Smooth muscle cell (in vitro differentiated cells): ENCODE results near the gene KRT10. TPM values are rescaled to one million over a fixed set of nuclear protein-coding genes. Genes with fewer than 3 reads are reported as not detected.

ENCODE experiments used
- DNase-seq: peaks from one replicate; lab custom pipeline; 2025; ENCODE audit not compliant: unreplicated experiment; lab: John Stamatoyannopoulos, UW
- H2AFZ ChIP-seq: fragments of 200-600 bp; sonication (generic); 2 replicates; pipeline ENCODE4 v1.6.0; 2016; ENCODE audit warnings: antibody characterized with exemption, low read depth, mild to moderate bottlenecking
- H3F3A ChIP-seq: fragments of 200-600 bp; sonication (generic); 2 replicates; pipeline ENCODE4 v1.6.0; 2017; ENCODE audit warnings: antibody characterized with exemption, low read depth
- H3K27ac ChIP-seq: fragments of 200-600 bp; sonication (generic); 2 replicates; pipeline ENCODE4 v1.5.1; 2016; ENCODE audit warnings: low read depth, mild to moderate bottlenecking
- H3K27me3 ChIP-seq: fragments of 200-600 bp; sonication (generic); 2 replicates; pipeline ENCODE4 v1.6.1; 2016; ENCODE audit warnings: low read depth, mild to moderate bottlenecking
- H3K36me3 ChIP-seq: fragments of 200-600 bp; sonication (generic); 2 replicates; pipeline ENCODE4 v1.5.1; 2016; ENCODE audit warnings: low read depth
- H3K4me1 ChIP-seq: fragments of 200-600 bp; sonication (generic); 2 replicates; pipeline ENCODE4 v1.5.1; 2016; ENCODE audit warnings: low read depth
- H3K4me2 ChIP-seq: fragments of 200-600 bp; sonication (generic); 2 replicates; pipeline ENCODE4 v1.6.0; 2016; ENCODE audit warnings: mild to moderate bottlenecking
- H3K4me3 ChIP-seq: fragments of 200-600 bp; sonication (generic); 2 replicates; pipeline ENCODE4 v1.5.1; 2016; ENCODE audit warnings: mild to moderate bottlenecking
- H3K79me2 ChIP-seq: fragments of 200-600 bp; sonication (generic); 2 replicates; pipeline ENCODE4 v1.6.0; 2016; ENCODE audit warnings: low read depth, mild to moderate bottlenecking
- H3K9ac ChIP-seq: fragments of 200-600 bp; sonication (generic); 2 replicates; pipeline ENCODE4 v1.6.0; 2016; ENCODE audit warnings: low read depth
- H3K9me3 ChIP-seq: fragments of 200-600 bp; sonication (generic); replicated peaks from 2 replicates; pipeline ENCODE4 v1.5.1; 2016; ENCODE audit warnings: low read depth
- H4K20me1 ChIP-seq: fragments of 200-600 bp; sonication (generic); 2 replicates; pipeline ENCODE4 v1.6.0; 2016; ENCODE audit warnings: low read depth
- WGBS: methylation state at CpG from one replicate; pipeline ENCODE4 v1.1.7; 2016; ENCODE audit warnings: low lambda C conversion rate; 5-methylcytosine and 5-hydroxymethylcytosine counted together
- polyA plus RNA-seq: library from polyadenylated mRNA; unstranded; fragments of >200 nt; fragmentation: Nextera tagmentation; extraction: Ambion mirVana; gene quantifications from 2 replicates; pipeline ENCODE4 v1.2.1, GENCODE V29; 2016
- total RNA-seq: library from RNA; depleted of rRNA; stranded (reverse); fragments of >200 nt; gene quantifications from 2 replicates; pipeline ENCODE4 v1.2.3, GENCODE V29; 2014
- TF ChIP-seq, protein P1 (sequence below): fragments of 200-600 bp; sonication (generic); IDR thresholded peaks from 2 replicates; pipeline ENCODE4 v1.5.1; 2017; ENCODE audit warnings: borderline replicate concordance, mild to moderate bottlenecking, antibody characterized with exemption; ENCODE audit not compliant: insufficient read depth, poor library complexity, severe bottlenecking

KRT10 gene
- total and polyA plus RNA-seq, 2 experiments from 2014 or later: 48.0 to 189 TPM

DNA sequence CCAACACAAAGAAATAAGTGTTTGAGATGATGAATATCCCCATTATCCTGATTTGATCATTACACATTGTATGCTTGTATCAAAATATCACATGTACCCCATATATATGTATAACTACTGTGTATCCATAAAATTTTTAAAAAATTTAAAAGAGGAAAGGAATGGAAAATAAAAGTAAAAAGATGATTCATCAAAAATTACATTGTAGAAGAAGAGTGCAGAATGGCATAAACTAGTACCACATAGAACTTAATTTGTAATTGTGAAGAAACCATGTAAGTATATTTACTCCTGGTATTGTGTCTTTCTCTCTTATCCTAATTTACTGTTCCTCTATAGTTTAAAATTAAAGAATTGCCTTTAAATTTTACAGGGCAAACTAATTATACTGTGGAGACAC, 11.5 kb upstream of the KRT10 start:
- H3K9me3 ChIP-seq: no peaks in the 10 kb centered on the region
- peaks cover 7% of the 10 kb centered on the region for H3K27me3 ChIP-seq
- TF ChIP-seq, protein P1, sequence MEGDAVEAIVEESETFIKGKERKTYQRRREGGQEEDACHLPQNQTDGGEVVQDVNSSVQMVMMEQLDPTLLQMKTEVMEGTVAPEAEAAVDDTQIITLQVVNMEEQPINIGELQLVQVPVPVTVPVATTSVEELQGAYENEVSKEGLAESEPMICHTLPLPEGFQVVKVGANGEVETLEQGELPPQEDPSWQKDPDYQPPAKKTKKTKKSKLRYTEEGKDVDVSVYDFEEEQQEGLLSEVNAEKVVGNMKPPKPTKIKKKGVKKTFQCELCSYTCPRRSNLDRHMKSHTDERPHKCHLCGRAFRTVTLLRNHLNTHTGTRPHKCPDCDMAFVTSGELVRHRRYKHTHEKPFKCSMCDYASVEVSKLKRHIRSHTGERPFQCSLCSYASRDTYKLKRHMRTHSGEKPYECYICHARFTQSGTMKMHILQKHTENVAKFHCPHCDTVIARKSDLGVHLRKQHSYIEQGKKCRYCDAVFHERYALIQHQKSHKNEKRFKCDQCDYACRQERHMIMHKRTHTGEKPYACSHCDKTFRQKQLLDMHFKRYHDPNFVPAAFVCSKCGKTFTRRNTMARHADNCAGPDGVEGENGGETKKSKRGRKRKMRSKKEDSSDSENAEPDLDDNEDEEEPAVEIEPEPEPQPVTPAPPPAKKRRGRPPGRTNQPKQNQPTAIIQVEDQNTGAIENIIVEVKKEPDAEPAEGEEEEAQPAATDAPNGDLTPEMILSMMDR: no peak
- no peak overlapping the region for H3K9ac ChIP-seq
- H3K4me3 ChIP-seq: no peak overlapping the region
- H2AFZ ChIP-seq: no peak overlapping the region
- DNase-seq: no peak
- no peaks in the 10 kb centered on the region for H4K20me1 ChIP-seq
- no peak overlapping the region for H3K4me2 ChIP-seq
- no peaks in the 10 kb centered on the region for H3K79me2 ChIP-seq
- no peaks in the 10 kb centered on the region for H3K36me3 ChIP-seq
- no peaks in the 10 kb centered on the region for H3K4me1 ChIP-seq
- no peak overlapping the region for H3K27ac ChIP-seq
- H3F3A ChIP-seq: no peaks in the 10 kb centered on the region

DNA sequence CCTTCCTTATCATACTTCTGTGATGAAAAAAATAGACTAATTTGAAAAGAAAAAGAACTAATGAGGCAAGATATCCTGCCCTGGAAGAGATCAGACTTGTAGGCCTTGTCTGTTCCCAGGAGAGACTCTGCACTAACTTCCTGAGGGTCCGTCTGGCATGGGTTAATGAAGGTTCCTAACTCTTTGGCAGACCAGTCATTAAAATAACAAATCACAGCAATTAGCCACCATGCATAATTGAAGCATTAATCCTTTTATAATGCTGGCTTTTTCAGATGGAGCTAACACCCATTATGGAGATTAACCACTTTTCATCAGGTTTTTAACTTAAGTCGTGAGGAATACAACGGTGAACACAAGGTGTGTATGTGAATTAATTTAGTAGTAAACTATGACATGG, 10.4 kb upstream of the KRT10 start:
- TF ChIP-seq, protein P1: no peak

DNA sequence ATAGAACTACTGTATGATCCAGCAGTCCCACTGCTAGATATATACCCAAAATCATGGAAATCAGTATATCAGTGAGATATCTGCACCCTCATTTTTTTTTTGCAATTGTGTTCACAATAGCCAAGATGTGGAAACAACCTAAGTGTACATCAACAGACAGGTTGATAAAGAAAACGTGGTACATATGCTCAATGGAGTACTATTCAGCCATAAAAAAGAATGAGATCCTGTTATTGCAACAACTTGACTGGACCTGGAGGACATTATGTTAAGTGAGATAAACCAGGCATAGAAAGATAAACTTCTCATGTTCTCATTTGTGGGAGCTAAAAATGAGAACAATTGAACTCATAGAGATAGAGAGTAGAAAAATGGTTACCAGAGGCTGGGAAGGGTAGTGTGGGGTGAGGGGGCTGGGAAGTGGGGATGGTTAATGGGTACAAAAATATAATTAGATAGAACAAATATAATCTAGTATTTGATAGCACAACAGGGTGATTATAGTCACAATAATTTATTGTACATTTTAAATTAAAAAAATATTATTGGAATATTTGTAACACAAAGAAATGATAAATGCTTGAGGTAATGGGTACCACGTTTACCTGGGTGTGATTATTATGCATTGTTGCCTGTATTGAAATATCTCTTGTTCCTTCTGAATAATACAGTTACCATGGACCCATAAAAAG, 7.8 kb upstream of the KRT10 start:
- H3F3A ChIP-seq: no peaks in the 10 kb centered on the region
- TF ChIP-seq, protein P1: no peak
- H3K4me1 ChIP-seq: peaks cover 3% of the 10 kb centered on the region
- no peak overlapping the region for H2AFZ ChIP-seq
- DNase-seq: no peak
- no peaks in the 10 kb centered on the region for H3K36me3 ChIP-seq
- H3K4me3 ChIP-seq: no peak overlapping the region
- H4K20me1 ChIP-seq: peaks cover 15% of the 10 kb centered on the region
- H3K4me2 ChIP-seq: no peak overlapping the region
- no peaks in the 10 kb centered on the region for H3K9me3 ChIP-seq
- H3K9ac ChIP-seq: no peak overlapping the region
- peaks cover under 1% of the 10 kb centered on the region for H3K79me2 ChIP-seq
- 77% methylated on average over 2 of the region's 2 CpGs for WGBS
- peaks cover 20% of the 10 kb centered on the region for H3K27me3 ChIP-seq
- no peak overlapping the region for H3K27ac ChIP-seq

More for the DNA sequence above, 10.4 kb upstream of the KRT10 start:
- Histone ChIP-seq H3K9ac (no peak overlapping the region), H3K27me3 (no peaks in the 10 kb centered on the region), H3K4me3 (no peak overlapping the region), H3K9me3 (no peaks in the 10 kb centered on the region), H3K4me2 (no peak overlapping the region), H3F3A (no peaks in the 10 kb centered on the region), H2AFZ (no peak overlapping the region), H3K27ac (no peak overlapping the region), H3K36me3 (no peaks in the 10 kb centered on the region), H3K79me2 (no peaks in the 10 kb centered on the region), H3K4me1 (peaks cover 3% of the 10 kb centered on the region), H4K20me1 (peaks cover 7% of the 10 kb centered on the region)
- DNase-seq: no peak
- 57% methylated on average over 3 of the region's 3 CpGs for WGBS

DNA sequence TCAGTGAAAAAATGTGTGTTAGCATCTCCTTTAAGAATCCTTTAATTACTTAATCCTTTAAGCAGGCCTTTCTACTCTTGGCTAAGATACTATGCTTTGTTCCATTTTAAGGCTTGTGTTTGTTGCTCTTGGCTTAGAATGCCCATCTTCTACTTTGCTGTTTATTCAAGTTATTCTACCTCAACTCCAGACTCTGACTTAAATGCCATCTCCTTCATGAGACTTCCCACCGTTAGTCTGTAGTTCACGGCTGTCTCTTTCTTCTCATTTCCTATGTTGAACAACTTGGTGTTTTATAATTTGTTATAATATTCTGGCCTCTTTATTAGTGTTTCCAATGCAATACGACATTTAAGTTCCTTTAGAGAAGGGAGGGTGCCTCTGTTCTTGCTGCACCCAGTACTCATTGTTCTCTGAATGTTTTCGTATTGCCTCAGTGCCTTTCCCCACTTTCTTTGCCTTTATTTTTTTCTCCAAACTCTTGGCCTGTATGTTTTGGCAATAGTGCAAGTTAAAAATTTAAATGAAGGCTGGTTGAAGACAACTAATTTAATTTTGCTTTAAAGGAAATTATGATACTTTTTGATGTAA, 6.1 kb upstream of the KRT10 start:
- peaks cover 3% of the 10 kb centered on the region for H3K79me2 ChIP-seq

More for the DNA sequence above, 6.1 kb upstream of the KRT10 start:
- H3K9me3 ChIP-seq: no peaks in the 10 kb centered on the region
- peaks cover 3% of the 10 kb centered on the region for H3K4me1 ChIP-seq
- no peaks in the 10 kb centered on the region for H3F3A ChIP-seq
- DNase-seq: no peak
- H3K27ac ChIP-seq: no peak overlapping the region
- no peak overlapping the region for H3K4me3 ChIP-seq
- H2AFZ ChIP-seq: no peak overlapping the region
- TF ChIP-seq, protein P1: no peak
- WGBS: 94% methylated on average over 4 of the region's 4 CpGs
- H3K27me3 ChIP-seq: peaks cover 33% of the 10 kb centered on the region
- H4K20me1 ChIP-seq: peaks cover 15% of the 10 kb centered on the region
- no peaks in the 10 kb centered on the region for H3K36me3 ChIP-seq
- H3K9ac ChIP-seq: no peak overlapping the region
- no peak overlapping the region for H3K4me2 ChIP-seq
